Measurements from ENCODE around the gene YWHAE. TPM values are rescaled to one million over a fixed set of nuclear protein-coding genes. Genes with fewer than 3 reads are reported as not detected.

YWHAE gene
- total and polyA plus RNA-seq, 9 of the 15 experiments (the other 6 are each of a cell fraction or from before 2014, with no cell fraction given) = 184 to 727 (median 448) TPM

GRCh38 chr17:1360975-1361374 lies 39.0 kb downstream of the YWHAE start (continued):
- TF ChIP-seq ZNF609 (CRISPR knock-in tag; IDR thresholded peaks at IDR 0.05; ENCODE audit: borderline replicate concordance) (no peak), CEBPZ (IDR thresholded peaks at IDR 0.05; ENCODE audit: borderline replicate concordance, low read depth, low read length) (no peak), RCOR1 (IDR thresholded peaks at IDR 0.05; ENCODE audit: borderline replicate concordance in 1 of 2, low read depth in 2 of 2, low read length in 2 of 2) (no peak), BCLAF1 (IDR thresholded peaks at IDR 0.05; ENCODE audit: borderline replicate concordance in 1 of 2, control insufficient read depth in 1 of 2, low read depth in 2 of 2, low read length in 1 of 2) (no peak), HNRNPL (IDR thresholded peaks at IDR 0.05; ENCODE audit: low read depth, low read length) (no peak), ARID4B (CRISPR knock-in tag; IDR thresholded peaks at IDR 0.05) (no peak), ZNF668 (CRISPR knock-in tag; IDR thresholded peaks at IDR 0.05) (no peak), CHD4 (IDR thresholded peaks at IDR 0.05; ENCODE audit: insufficient read depth, insufficient replicate concordance, low read depth, low read length, poor library complexity, severe bottlenecking) (no peak), LCOR (CRISPR knock-in tag; IDR thresholded peaks at IDR 0.05) (no peak), DACH1 (IDR thresholded peaks at IDR 0.05; ENCODE audit: partially characterized antibody) (no peak)

Data from K562 (cell line).